ENCODE results near the gene CTIF.

GRCh38 chr18:48678237-48679115, 139.6 kb downstream of the CTIF start:
- no peak for TF ChIP-seq POU2F2 (IDR thresholded peaks at IDR 0.05; ENCODE audit: low read depth, low read length)
- no peak for TF ChIP-seq POLR2AphosphoS5 (IDR thresholded peaks at IDR 0.05; ENCODE audit: low read depth, low read length)
- TF ChIP-seq SPI1 (IDR thresholded peaks at IDR 0.05; ENCODE audit: low read depth, low read length) = no peak
- no peak for TF ChIP-seq POLR2A (IDR thresholded peaks at IDR 0.05; ENCODE audit: low read depth, low read length)

All from GM12891 (cell line).